HG03095 (cell line): ENCODE data around the gene JAKMIP1.

Experiments used
- ATAC-seq: cut with Tn5 transposase; IDR thresholded peaks from one replicate; pipeline ENCODE4 v1.9.1; 2021; ENCODE audit warnings: moderate library complexity; ENCODE audit not compliant: unreplicated experiment

JAKMIP1 gene

GRCh38 chr4:6122496-6122895 lies 77.9 kb downstream of the JAKMIP1 start:
- no peak for ATAC-seq

GRCh38 chr4:6121941-6122340 lies 78.4 kb downstream of the JAKMIP1 start:
- no peak for ATAC-seq

GRCh38 chr4:6121276-6121850 lies 79.0 kb downstream of the JAKMIP1 start:
- ATAC-seq: no peak

GRCh38 chr4:6120361-6120760 lies 80.0 kb downstream of the JAKMIP1 start:
- ATAC-seq: no peak

GRCh38 chr4:6119507-6120020 lies 80.8 kb downstream of the JAKMIP1 start:
- no peak for ATAC-seq

GRCh38 chr4:6118201-6118600 lies 82.1 kb downstream of the JAKMIP1 start:
- ATAC-seq: no peak

GRCh38 chr4:6116696-6117285 lies 83.6 kb downstream of the JAKMIP1 start:
- no peak for ATAC-seq

GRCh38 chr4:6115746-6116586 lies 84.4 kb downstream of the JAKMIP1 start:
- ATAC-seq: no peak

GRCh38 chr4:6115342-6115741 lies 85.0 kb downstream of the JAKMIP1 start:
- ATAC-seq: no peak

- ATAC-seq: no peak
Measured at GRCh38 chr4:6114601-6115000, 85.7 kb downstream of the JAKMIP1 start.

- ATAC-seq: no peak
Measured at GRCh38 chr4:6114181-6114580, 86.2 kb downstream of the JAKMIP1 start.

GRCh38 chr4:6113641-6114040 lies 86.7 kb downstream of the JAKMIP1 start:
- no peak for ATAC-seq

- no peak for ATAC-seq
Measured at GRCh38 chr4:6112606-6113290, 87.6 kb downstream of the JAKMIP1 start.

GRCh38 chr4:6111354-6111960 lies 88.9 kb downstream of the JAKMIP1 start:
- no peak for ATAC-seq

- no peak for ATAC-seq
Measured at GRCh38 chr4:6110681-6111353, 89.5 kb downstream of the JAKMIP1 start.

- ATAC-seq: no peak
Measured at GRCh38 chr4:6109842-6110560, 90.3 kb downstream of the JAKMIP1 start.

GRCh38 chr4:6107886-6108285 lies 92.5 kb downstream of the JAKMIP1 start:
- ATAC-seq: no peak

GRCh38 chr4:6107114-6107791 lies 93.1 kb downstream of the JAKMIP1 start:
- no peak for ATAC-seq

GRCh38 chr4:6106156-6106555 lies 94.2 kb downstream of the JAKMIP1 start:
- no peak for ATAC-seq
